ENCODE data around the gene TMOD2.

The TMOD2 gene

GRCh38 chr15:51799282-51800252 is 48.2 kb downstream of the TMOD2 start:
- Histone ChIP-seq H3K36me3 (ENCODE audit: control insufficient read depth, insufficient read depth, low read length) (peaks cover 4% of the 10 kb centered on the region), H3K27me3 (replicated peaks; ENCODE audit: control insufficient read depth, insufficient read depth, low read length) (no peaks in the 10 kb centered on the region), H3K4me3 (replicated peaks; ENCODE audit: low read depth, low read length) (no peak overlapping the region)
- DNase-seq (ENCODE audit: extremely low read depth, insufficient read length), result no peak
- TF ChIP-seq, protein P1, sequence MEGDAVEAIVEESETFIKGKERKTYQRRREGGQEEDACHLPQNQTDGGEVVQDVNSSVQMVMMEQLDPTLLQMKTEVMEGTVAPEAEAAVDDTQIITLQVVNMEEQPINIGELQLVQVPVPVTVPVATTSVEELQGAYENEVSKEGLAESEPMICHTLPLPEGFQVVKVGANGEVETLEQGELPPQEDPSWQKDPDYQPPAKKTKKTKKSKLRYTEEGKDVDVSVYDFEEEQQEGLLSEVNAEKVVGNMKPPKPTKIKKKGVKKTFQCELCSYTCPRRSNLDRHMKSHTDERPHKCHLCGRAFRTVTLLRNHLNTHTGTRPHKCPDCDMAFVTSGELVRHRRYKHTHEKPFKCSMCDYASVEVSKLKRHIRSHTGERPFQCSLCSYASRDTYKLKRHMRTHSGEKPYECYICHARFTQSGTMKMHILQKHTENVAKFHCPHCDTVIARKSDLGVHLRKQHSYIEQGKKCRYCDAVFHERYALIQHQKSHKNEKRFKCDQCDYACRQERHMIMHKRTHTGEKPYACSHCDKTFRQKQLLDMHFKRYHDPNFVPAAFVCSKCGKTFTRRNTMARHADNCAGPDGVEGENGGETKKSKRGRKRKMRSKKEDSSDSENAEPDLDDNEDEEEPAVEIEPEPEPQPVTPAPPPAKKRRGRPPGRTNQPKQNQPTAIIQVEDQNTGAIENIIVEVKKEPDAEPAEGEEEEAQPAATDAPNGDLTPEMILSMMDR (IDR thresholded peaks at IDR 0.05; ENCODE audit: insufficient read depth, low read length, poor library complexity, severe bottlenecking), result no peak

DNA sequence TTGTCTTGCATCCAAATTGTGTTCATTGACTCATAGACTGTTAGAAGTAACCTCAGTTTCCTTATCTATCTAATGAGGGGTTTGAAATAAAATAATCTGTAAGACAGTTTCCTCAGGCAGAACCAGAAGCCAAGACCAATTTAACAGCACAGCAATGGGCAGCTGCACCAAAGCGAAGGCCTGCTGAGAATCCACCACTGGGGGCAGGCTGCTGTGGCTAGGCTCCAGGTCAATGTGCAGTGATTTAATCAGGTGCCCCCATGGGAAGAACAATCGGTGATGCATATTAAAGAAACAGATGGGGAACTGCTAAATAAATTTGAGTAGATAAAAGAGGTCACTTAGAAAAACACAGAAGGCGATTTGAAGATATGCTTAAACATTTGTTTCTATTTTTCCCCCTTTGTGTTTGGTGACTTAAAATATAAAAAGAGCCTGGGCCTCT is 50.0 kb downstream of the TMOD2 start:
- no peak overlapping the region for H3K4me3 ChIP-seq (replicated peaks; ENCODE audit: low read depth, low read length)
- H3K36me3 ChIP-seq (ENCODE audit: control insufficient read depth, insufficient read depth, low read length), result peaks cover 6% of the 10 kb centered on the region
- no peaks in the 10 kb centered on the region for H3K27me3 ChIP-seq (replicated peaks; ENCODE audit: control insufficient read depth, insufficient read depth, low read length)
- no peak for DNase-seq (ENCODE audit: extremely low read depth, insufficient read length)
- TF ChIP-seq, protein P1 (IDR thresholded peaks at IDR 0.05; ENCODE audit: insufficient read depth, low read length, poor library complexity, severe bottlenecking), result peak; percentile 70

DNA sequence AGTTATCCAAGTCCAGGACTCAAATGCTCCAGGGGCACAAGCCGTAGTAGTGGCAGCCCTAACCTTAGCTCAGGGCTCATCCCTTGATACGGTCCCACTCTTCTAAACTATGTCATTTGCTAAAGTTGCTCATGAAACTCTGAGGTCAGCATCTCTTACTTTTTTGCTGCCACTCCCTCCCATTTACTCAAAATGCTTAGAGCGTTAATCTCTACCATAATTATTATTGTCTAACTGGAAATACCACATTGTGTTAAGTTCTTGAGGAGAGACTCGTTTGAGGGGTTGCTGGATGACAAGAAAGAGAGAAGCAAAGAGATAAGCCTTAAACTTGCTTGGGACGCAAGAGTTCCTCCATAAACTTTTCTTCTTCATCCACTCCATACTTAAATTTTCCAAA is 51.2 kb downstream of the TMOD2 start:
- Histone ChIP-seq H3K27me3 (replicated peaks; ENCODE audit: control insufficient read depth, insufficient read depth, low read length) (no peaks in the 10 kb centered on the region), H3K4me3 (replicated peaks; ENCODE audit: low read depth, low read length) (no peak overlapping the region), H3K36me3 (ENCODE audit: control insufficient read depth, insufficient read depth, low read length) (peaks cover 8% of the 10 kb centered on the region)
- TF ChIP-seq, protein P1 (IDR thresholded peaks at IDR 0.05; ENCODE audit: insufficient read depth, low read length, poor library complexity, severe bottlenecking), result no peak
- no peak for DNase-seq (ENCODE audit: extremely low read depth, insufficient read length)

DNA sequence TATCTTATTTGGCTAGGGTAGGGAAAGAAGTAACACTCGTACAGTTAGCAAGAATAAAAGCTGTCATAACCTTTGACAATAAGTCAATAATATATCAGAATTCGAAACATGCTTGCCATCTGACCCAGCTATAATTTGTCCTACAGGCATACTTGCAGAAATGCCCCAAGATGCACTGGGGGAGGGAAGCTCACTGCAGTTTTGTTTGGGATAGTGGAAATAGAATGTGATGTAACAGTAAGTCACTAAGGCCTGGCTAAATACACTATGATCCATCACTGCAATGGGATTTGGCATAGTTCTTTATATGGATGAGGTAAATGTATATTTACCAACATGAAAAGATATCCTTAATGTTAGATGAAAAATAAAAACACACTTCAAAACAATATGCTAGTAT is 52.6 kb downstream of the TMOD2 start:
- DNase-seq (ENCODE audit: extremely low read depth, insufficient read length), result no peak
- Histone ChIP-seq H3K4me3 (replicated peaks; ENCODE audit: low read depth, low read length) (no peak overlapping the region), H3K27me3 (replicated peaks; ENCODE audit: control insufficient read depth, insufficient read depth, low read length) (no peaks in the 10 kb centered on the region), H3K36me3 (ENCODE audit: control insufficient read depth, insufficient read depth, low read length) (peaks cover 6% of the 10 kb centered on the region)
- TF ChIP-seq, protein P1 (IDR thresholded peaks at IDR 0.05; ENCODE audit: insufficient read depth, low read length, poor library complexity, severe bottlenecking), result no peak

GRCh38 chr15:51806123-51806522 is 54.7 kb downstream of the TMOD2 start:
- DNase-seq (ENCODE audit: extremely low read depth, insufficient read length), result no peak
- Histone ChIP-seq H3K4me3 (replicated peaks; ENCODE audit: low read depth, low read length) (no peak overlapping the region), H3K36me3 (ENCODE audit: control insufficient read depth, insufficient read depth, low read length) (peaks cover 6% of the 10 kb centered on the region), H3K27me3 (replicated peaks; ENCODE audit: control insufficient read depth, insufficient read depth, low read length) (no peaks in the 10 kb centered on the region)
- TF ChIP-seq, protein P1 (IDR thresholded peaks at IDR 0.05; ENCODE audit: insufficient read depth, low read length, poor library complexity, severe bottlenecking), result no peak

Data from GM06990 (cell line).